Astrocyte (in vitro differentiated cells and primary cell): Measurements from ENCODE around the gene ZNF556. TPM values are rescaled to one million over a fixed set of nuclear protein-coding genes. Genes with fewer than 3 reads are reported as not detected.
A peak's percentile ranks its signal among the peaks of the same experiment; 100 is the strongest.
"Not testable (repeated sequence)": the region's sequence is repeated elsewhere in the genome, so short reads cannot be mapped to it uniquely, and the experiment has no call there.

Experiments
- DNase-seq: peaks from one replicate; pipeline ENCODE4 v3.0.0-alpha.2; 2010; ENCODE audit warnings: low read depth
- FAIRE-seq: peaks from 2 replicates; lab custom pipeline; 2011; peaks lifted over from hg19 to GRCh38; lab: Jason Lieb, UNC
- H2AFZ ChIP-seq: 2 replicates; pipeline ENCODE4 v1.6.0; 2012; ENCODE audit warnings: low read depth, low read length, inconsistent platforms
- H3K27ac ChIP-seq: 2 replicates; pipeline ENCODE4 v1.5.1; 2011; ENCODE audit warnings: low read depth, low read length, inconsistent platforms
- H3K27me3 ChIP-seq: 2 replicates; pipeline ENCODE4 v1.6.0; 2011; ENCODE audit warnings: low read length, inconsistent platforms; ENCODE audit not compliant: insufficient read depth
- H3K36me3 ChIP-seq: 2 replicates; pipeline ENCODE4 v1.5.1; 2011; ENCODE audit warnings: low read length, inconsistent platforms; ENCODE audit not compliant: insufficient read depth
- H3K4me1 ChIP-seq: 2 replicates; pipeline ENCODE4 v1.5.1; 2011; ENCODE audit warnings: low read length, inconsistent platforms; ENCODE audit not compliant: insufficient read depth
- H3K4me2 ChIP-seq: 2 replicates; pipeline ENCODE4 v1.6.0; 2012; ENCODE audit warnings: low read length, inconsistent platforms
- H3K4me3 ChIP-seq: 2 replicates; pipeline ENCODE4 v1.5.1; 2011; ENCODE audit warnings: low read depth, mild to moderate bottlenecking, low read length, inconsistent platforms; ENCODE audit not compliant: insufficient read depth
- H3K79me2 ChIP-seq: 2 replicates; pipeline ENCODE4 v1.6.0; 2012; ENCODE audit warnings: mild to moderate bottlenecking, low read length, inconsistent platforms; ENCODE audit not compliant: insufficient read depth
- H3K9ac ChIP-seq: 2 replicates; pipeline ENCODE4 v1.6.0; 2012; ENCODE audit warnings: mild to moderate bottlenecking, low read length, inconsistent platforms
- H3K9me3 ChIP-seq: 2 replicates; pipeline ENCODE4 v1.5.1; 2012; ENCODE audit warnings: low read depth, mild to moderate bottlenecking, low read length, inconsistent platforms; ENCODE audit not compliant: insufficient read depth
- H4K20me1 ChIP-seq: 2 replicates; pipeline ENCODE4 v1.6.0; 2012; ENCODE audit warnings: low read length, inconsistent platforms; ENCODE audit not compliant: insufficient read depth
- H3K27ac Mint-ChIP-seq: one replicate; pipeline ENCODE4 v1.8.0; 2021; ENCODE audit warnings: mild to moderate bottlenecking, mixed read lengths; ENCODE audit not compliant: unreplicated experiment
- H3K27me3 Mint-ChIP-seq: one replicate; pipeline ENCODE4 v1.8.0; 2021; ENCODE audit warnings: low read depth, mixed read lengths; ENCODE audit not compliant: unreplicated experiment
- H3K36me3 Mint-ChIP-seq: one replicate; pipeline ENCODE4 v1.8.0; 2021; ENCODE audit warnings: low read depth, mixed read lengths; ENCODE audit not compliant: unreplicated experiment
- H3K4me1 Mint-ChIP-seq: one replicate; pipeline ENCODE4 v1.8.0; 2021; ENCODE audit warnings: low read depth, mixed read lengths; ENCODE audit not compliant: unreplicated experiment
- H3K4me3 Mint-ChIP-seq: one replicate; pipeline ENCODE4 v1.8.0; 2021; ENCODE audit warnings: mild to moderate bottlenecking, moderate library complexity, mixed read lengths; ENCODE audit not compliant: unreplicated experiment
- H3K9me3 Mint-ChIP-seq: one replicate; pipeline ENCODE4 v1.8.0; 2021; ENCODE audit warnings: mild to moderate bottlenecking, mixed read lengths; ENCODE audit not compliant: unreplicated experiment
- CTCF ChIP-seq: IDR thresholded peaks from 2 replicates; pipeline ENCODE4 v1.5.1; 2011; ENCODE audit warnings: low read depth, mild to moderate bottlenecking, inconsistent platforms, low read length, moderate library complexity; ENCODE audit not compliant: insufficient read depth
- EZH2 ChIP-seq: IDR thresholded peaks from 2 replicates; pipeline ENCODE4 v1.6.1; 2012; ENCODE audit warnings: mild to moderate bottlenecking, low read length, inconsistent platforms; ENCODE audit not compliant: insufficient read depth
- total RNA-seq: library from RNA; stranded (reverse); gene quantifications from 2 replicates; pipeline ENCODE4 v1.2.1, GENCODE V29; 2021

The ZNF556 gene
- total RNA-seq, 1 donor from 2014 or later = not detected

GRCh38 chr19:2866495-2867024 lies 575 bp upstream of the ZNF556 start:
- H3K36me3 Mint-ChIP-seq = no peaks in the 10 kb centered on the region
- FAIRE-seq (no peak), DNase-seq (no peak)
- TF ChIP-seq CTCF (no peak), EZH2 (no peak)
- H2AFZ ChIP-seq = no peak overlapping the region
- no peak overlapping the region for H3K9ac ChIP-seq
- no peaks in the 10 kb centered on the region for H4K20me1 ChIP-seq
- no peaks in the 10 kb centered on the region for H3K4me1 ChIP-seq
- H3K4me3 Mint-ChIP-seq = peak overlapping the region; percentile 14
- H3K9me3 ChIP-seq = peaks cover 3% of the 10 kb centered on the region
- H3K9me3 Mint-ChIP-seq = peaks cover 25% of the 10 kb centered on the region
- H3K27ac ChIP-seq = no peak overlapping the region
- H3K4me2 ChIP-seq = no peak overlapping the region
- H3K27me3 ChIP-seq = no peaks in the 10 kb centered on the region
- no peak overlapping the region for H3K27ac Mint-ChIP-seq
- H3K27me3 Mint-ChIP-seq = peaks cover 5% of the 10 kb centered on the region
- no peak overlapping the region for H3K4me3 ChIP-seq
- H3K79me2 ChIP-seq = no peaks in the 10 kb centered on the region
- H3K36me3 ChIP-seq = no peaks in the 10 kb centered on the region
- H3K4me1 Mint-ChIP-seq = no peaks in the 10 kb centered on the region

- Histone ChIP-seq H3K9me3 (no peaks in the 10 kb centered on the region), H3K27me3 (no peaks in the 10 kb centered on the region), H3K27ac (no peak overlapping the region), H3K4me1 (no peaks in the 10 kb centered on the region), H3K9ac (no peak overlapping the region), H3K79me2 (no peaks in the 10 kb centered on the region), H3K4me3 (no peak overlapping the region), H3K4me2 (no peak overlapping the region), H4K20me1 (no peaks in the 10 kb centered on the region), H3K36me3 (no peaks in the 10 kb centered on the region), H2AFZ (no peak overlapping the region)
- Mint-ChIP-seq H3K27me3 (peaks cover 5% of the 10 kb centered on the region), H3K4me1 (no peaks in the 10 kb centered on the region), H3K4me3 (no peak overlapping the region), H3K36me3 (no peaks in the 10 kb centered on the region), H3K27ac (no peak overlapping the region), H3K9me3 (peaks cover 20% of the 10 kb centered on the region)
- DNase-seq (no peak), FAIRE-seq (no peak)
- no peak for TF ChIP-seq EZH2
- TF ChIP-seq CTCF = no peak
These were observed 2.5 kb downstream of the ZNF556 start for GRCh38 chr19:2869618-2870017.

GRCh38 chr19:2872175-2872574 lies 5.0 kb downstream of the ZNF556 start:
- H3K9me3 ChIP-seq, H3K36me3 ChIP-seq, H3K27ac ChIP-seq, H4K20me1 ChIP-seq, DNase-seq, H3K4me3 Mint-ChIP-seq, H2AFZ ChIP-seq, H3K4me1 ChIP-seq, H3K27me3 ChIP-seq, H3K27ac Mint-ChIP-seq, FAIRE-seq, H3K79me2 ChIP-seq, H3K36me3 Mint-ChIP-seq, H3K4me2 ChIP-seq, H3K27me3 Mint-ChIP-seq, H3K4me1 Mint-ChIP-seq, H3K4me3 ChIP-seq, H3K9ac ChIP-seq: not testable (repeated sequence)
- H3K9me3 Mint-ChIP-seq = peaks cover 22% of the 10 kb centered on the region
